Islet precursor cell (in vitro differentiated cells): ENCODE results near the gene TADA3.

Experiments used
- DNase-seq: peaks from one replicate; pipeline ENCODE4 v3.0.0-alpha.2; 2018

Gene TADA3

GRCh38 chr3:9809615-9810432, 17.6 kb upstream of the TADA3 start, which contains the start of gene TTLL3:
Gene TTLL3 (plus strand): TSS chr3:9810262. CDS start chr3:9810662, 400 bp downstream.
- DNase-seq = peak; percentile 82

GRCh38 chr3:9809239-9809614, 17.0 kb upstream of the TADA3 start:
- peak; percentile 54 for DNase-seq

- DNase-seq = peak; percentile 84
Observed at GRCh38 chr3:9808345-9809037, 16.2 kb upstream of the TADA3 start.

GRCh38 chr3:9807981-9808344, 15.7 kb upstream of the TADA3 start:
- no peak for DNase-seq

- no peak for DNase-seq
Observed at GRCh38 chr3:9806688-9807589, 14.7 kb upstream of the TADA3 start.

- no peak for DNase-seq
Observed at GRCh38 chr3:9806137-9806536, 13.9 kb upstream of the TADA3 start.

- no peak for DNase-seq
Observed at GRCh38 chr3:9804996-9805395, 12.7 kb upstream of the TADA3 start.

- no peak for DNase-seq
Observed at GRCh38 chr3:9803494-9803893, 11.2 kb upstream of the TADA3 start.

GRCh38 chr3:9800529-9800928, 8.3 kb upstream of the TADA3 start:
- no peak for DNase-seq

GRCh38 chr3:9797196-9797945, 5.1 kb upstream of the TADA3 start:
- no peak for DNase-seq

GRCh38 chr3:9795207-9795606, 2.9 kb upstream of the TADA3 start:
- no peak for DNase-seq

- no peak for DNase-seq
Observed at GRCh38 chr3:9794400-9794799, 2.1 kb upstream of the TADA3 start.

- no peak for DNase-seq
Observed at GRCh38 chr3:9793161-9793781, 998 bp upstream of the TADA3 start.

GRCh38 chr3:9791790-9792404, 376 bp downstream of the TADA3 start:
- DNase-seq = no peak

- DNase-seq = no peak
Observed at GRCh38 chr3:9791127-9791526, 1.1 kb downstream of the TADA3 start.

GRCh38 chr3:9787714-9788113, 4.6 kb downstream of the TADA3 start:
- no peak for DNase-seq

GRCh38 chr3:9786825-9787669, 5.2 kb downstream of the TADA3 start:
- DNase-seq = no peak

GRCh38 chr3:9786209-9786739, 6.0 kb downstream of the TADA3 start:
- no peak for DNase-seq

GRCh38 chr3:9785602-9786001, 6.7 kb downstream of the TADA3 start:
- no peak for DNase-seq

- no peak for DNase-seq
Observed at GRCh38 chr3:9784965-9785364, 7.3 kb downstream of the TADA3 start.
